ENCODE results near the gene JMJD6.
"Not testable (repeated sequence)": the region's sequence is repeated elsewhere in the genome, so short reads cannot be mapped to it uniquely, and the experiment has no call there.

JMJD6 gene

GRCh38 chr17:76702941-76703637 lies 23.3 kb downstream of the JMJD6 start:
- in situ Hi-C loops (cut with HindIII; ENCODE audit: low sequenced_read_pairs), result no loop called here
- TF ChIP-seq, protein P1, sequence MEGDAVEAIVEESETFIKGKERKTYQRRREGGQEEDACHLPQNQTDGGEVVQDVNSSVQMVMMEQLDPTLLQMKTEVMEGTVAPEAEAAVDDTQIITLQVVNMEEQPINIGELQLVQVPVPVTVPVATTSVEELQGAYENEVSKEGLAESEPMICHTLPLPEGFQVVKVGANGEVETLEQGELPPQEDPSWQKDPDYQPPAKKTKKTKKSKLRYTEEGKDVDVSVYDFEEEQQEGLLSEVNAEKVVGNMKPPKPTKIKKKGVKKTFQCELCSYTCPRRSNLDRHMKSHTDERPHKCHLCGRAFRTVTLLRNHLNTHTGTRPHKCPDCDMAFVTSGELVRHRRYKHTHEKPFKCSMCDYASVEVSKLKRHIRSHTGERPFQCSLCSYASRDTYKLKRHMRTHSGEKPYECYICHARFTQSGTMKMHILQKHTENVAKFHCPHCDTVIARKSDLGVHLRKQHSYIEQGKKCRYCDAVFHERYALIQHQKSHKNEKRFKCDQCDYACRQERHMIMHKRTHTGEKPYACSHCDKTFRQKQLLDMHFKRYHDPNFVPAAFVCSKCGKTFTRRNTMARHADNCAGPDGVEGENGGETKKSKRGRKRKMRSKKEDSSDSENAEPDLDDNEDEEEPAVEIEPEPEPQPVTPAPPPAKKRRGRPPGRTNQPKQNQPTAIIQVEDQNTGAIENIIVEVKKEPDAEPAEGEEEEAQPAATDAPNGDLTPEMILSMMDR (IDR thresholded peaks at IDR 0.05; ENCODE audit: low read depth, low read length, missing control alignments), result no peak
- no peak overlapping the region for H3K4me3 ChIP-seq (ENCODE audit: low read depth, low read length)
- no peak for DNase-seq (ENCODE audit: low read depth)

DNA sequence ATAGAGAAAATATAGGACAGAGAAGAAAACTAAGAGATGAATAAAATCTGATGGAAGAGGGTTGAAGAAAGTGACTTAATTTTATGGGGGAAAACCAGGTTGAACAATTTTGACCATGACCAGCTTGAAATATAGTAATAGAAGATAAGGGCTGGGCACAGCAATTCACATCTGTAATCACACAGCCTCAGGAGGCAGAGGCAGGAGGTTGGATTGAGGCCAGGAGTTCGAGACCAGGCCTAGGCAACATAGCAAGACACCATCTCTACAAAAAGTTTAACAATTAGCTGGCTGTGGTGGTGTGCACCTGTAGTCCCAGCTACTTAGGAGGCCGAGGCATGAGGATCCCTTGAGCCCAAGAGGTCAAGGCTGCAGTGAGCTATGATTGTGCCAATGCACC lies 24.3 kb downstream of the JMJD6 start:
- in situ Hi-C loops (cut with HindIII; ENCODE audit: low sequenced_read_pairs), result no loop called here
- no peak for DNase-seq (ENCODE audit: low read depth)
- H3K4me3 ChIP-seq (ENCODE audit: low read depth, low read length), result no peak overlapping the region
- TF ChIP-seq, protein P1 (IDR thresholded peaks at IDR 0.05; ENCODE audit: low read depth, low read length, missing control alignments), result no peak

DNA sequence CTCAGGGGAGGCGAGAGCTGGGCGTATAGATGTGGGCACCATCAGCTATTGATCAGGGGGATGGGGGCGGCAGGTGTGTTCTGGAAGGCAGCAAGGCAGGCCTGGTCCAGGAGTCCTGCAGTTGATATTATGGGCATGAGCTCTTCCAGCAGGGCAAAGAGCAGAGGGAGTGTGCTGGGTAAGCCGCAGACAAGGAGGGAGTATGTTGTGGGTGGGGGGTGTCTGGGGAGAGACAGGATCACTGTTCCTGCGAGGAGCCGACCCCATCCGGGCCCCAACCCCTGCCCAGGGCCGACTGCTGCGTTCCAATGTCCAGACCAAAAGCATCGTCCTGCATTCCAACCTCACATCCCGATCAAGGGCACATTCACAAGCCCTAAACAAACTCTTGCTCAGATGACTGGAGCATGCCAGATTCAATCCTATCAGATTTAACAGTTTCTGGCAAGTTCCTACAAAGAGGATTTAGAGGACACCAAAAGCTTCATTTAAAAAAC lies 24.9 kb downstream of the JMJD6 start:
- no peak for DNase-seq (ENCODE audit: low read depth)
- in situ Hi-C loops (cut with HindIII; ENCODE audit: low sequenced_read_pairs), result no loop called here
- no peak overlapping the region for H3K4me3 ChIP-seq (ENCODE audit: low read depth, low read length)
- TF ChIP-seq, protein P1 (IDR thresholded peaks at IDR 0.05; ENCODE audit: low read depth, low read length, missing control alignments), result no peak

DNA sequence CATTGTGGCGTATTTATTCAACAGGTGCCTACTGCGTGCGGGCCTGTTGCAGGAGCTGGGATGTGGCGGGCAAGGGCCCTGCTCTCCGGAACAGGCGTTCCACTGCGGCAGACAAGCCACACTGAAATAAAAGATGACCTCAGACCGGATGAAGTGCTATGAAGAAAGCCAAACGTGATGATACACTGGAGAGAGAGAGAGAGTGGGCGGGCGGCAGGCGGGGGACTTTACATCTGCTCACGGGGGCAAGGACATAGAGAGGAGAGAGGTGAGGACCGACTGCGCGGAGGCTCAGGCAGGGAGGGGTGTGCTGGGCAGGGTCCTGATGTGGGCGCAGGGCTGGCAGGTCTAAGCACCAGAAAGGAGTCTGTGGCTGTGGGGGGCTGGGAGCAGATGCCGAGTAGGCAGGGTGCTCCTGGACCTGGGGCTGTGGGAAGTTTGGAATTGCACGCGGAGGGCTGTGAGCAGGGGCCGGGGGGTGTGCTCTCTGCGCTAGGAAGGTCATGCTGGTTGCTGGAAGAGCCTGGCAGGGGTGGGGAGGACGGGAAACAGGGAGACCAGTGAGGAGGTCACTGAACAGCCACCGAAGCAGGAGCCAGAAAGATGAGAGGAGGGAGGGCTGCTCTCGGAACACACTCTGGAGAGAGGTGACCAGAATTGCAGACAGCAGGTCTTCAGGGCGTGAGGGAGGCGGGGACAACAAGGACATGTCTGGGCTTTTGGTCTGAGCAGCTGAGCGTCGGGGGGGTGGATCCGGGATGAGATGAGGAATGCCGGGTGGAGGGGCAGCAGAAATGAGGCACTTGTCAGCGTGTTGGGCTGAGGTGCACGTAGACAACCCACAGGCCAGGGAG lies 25.6 kb downstream of the JMJD6 start:
- in situ Hi-C loops (cut with HindIII; ENCODE audit: low sequenced_read_pairs), result no loop called here
- TF ChIP-seq, protein P1 (IDR thresholded peaks at IDR 0.05; ENCODE audit: low read depth, low read length, missing control alignments), result no peak
- DNase-seq (ENCODE audit: low read depth), result no peak
- no peak overlapping the region for H3K4me3 ChIP-seq (ENCODE audit: low read depth, low read length)

GRCh38 chr17:76700270-76700616 lies 26.2 kb downstream of the JMJD6 start:
- TF ChIP-seq, protein P1 (IDR thresholded peaks at IDR 0.05; ENCODE audit: low read depth, low read length, missing control alignments), result no peak
- DNase-seq (ENCODE audit: low read depth), result no peak
- H3K4me3 ChIP-seq (ENCODE audit: low read depth, low read length), result no peak overlapping the region
- in situ Hi-C loops (cut with HindIII; ENCODE audit: low sequenced_read_pairs), result no loop called here

DNA sequence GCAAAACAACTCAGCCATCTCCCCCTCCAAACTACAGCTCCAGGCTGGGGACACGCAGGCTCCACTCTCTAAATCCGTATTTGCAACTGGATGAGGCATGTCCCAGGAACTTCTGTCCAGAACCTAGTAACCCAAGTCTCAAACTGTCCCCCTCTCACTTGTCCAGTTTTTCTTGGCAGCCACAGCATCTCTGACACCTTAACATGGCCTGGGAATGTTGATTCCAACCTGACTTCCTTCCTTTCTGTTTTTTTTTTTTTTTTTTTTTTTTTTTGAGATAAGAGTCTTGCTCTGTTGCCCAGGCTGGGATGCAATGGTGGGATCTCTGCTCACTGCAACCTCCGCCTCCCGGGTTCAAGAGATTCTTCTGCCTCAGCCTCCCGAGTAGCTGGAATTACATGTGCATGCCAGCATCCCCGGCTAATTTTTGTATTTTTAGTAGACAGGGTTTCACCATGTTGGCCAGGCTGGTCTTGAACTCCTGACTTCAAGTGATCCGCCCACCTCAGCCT lies 27.9 kb downstream of the JMJD6 start:
- in situ Hi-C loops (cut with HindIII; ENCODE audit: low sequenced_read_pairs); DNase-seq (ENCODE audit: low read depth); H3K4me3 ChIP-seq (ENCODE audit: low read depth, low read length): not testable (repeated sequence)

Measured in astrocyte of the cerebellum (primary cell).